ENCODE results near the gene UCHL5. TPM values are rescaled to one million over a fixed set of nuclear protein-coding genes. Genes with fewer than 3 reads are reported as not detected.

The UCHL5 gene
- total and polyA plus RNA-seq, 2 donors (not counting 3 experiments of a cell fraction or from before 2014, with no cell fraction given) = 9.8 to 45.6 TPM

DNA sequence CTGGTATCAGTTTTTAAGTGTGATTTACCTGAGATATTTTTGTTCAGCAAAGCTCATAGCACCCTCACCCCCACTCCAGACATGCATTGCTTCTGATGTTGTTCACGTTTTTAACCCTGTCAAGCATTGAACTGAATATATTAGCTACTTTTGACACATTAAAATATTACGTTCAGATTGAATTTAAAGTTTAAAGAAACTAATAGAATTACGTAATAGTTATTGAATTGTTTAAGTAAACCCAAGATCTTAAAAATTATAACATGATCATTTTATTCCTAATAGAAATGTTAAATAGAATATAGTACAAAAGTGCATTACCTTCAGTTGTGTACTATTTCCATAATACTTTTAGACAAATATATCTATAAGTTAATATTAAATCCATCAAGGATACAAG lies 27.2 kb upstream of the UCHL5 start:
- Histone ChIP-seq H3K4me3 (replicated peaks in 1 of 3; ENCODE audit: insufficient read depth in 1 of 3, low read depth in 1 of 3, low read length in 3 of 3) (no peak overlapping the region), H2AFZ (ENCODE audit: low read depth, low read length) (no peak overlapping the region), H3K27ac (ENCODE audit: insufficient read depth, low read depth, low read length) (no peak overlapping the region), H3K36me3 (ENCODE audit: control insufficient read depth in 2 of 2, extremely low read depth in 1 of 2, insufficient read depth in 2 of 2, low read length in 2 of 2) (peaks cover 9 to 10% of the 10 kb centered on the region in 2 experiments), H3K79me2 (ENCODE audit: control insufficient read depth, insufficient read depth, low read length) (no peaks in the 10 kb centered on the region), H3K27me3 (ENCODE audit: control insufficient read depth in 2 of 2, insufficient read depth in 2 of 2, low read length in 2 of 2) (no peaks in the 10 kb centered on the region), H3K4me2 (ENCODE audit: insufficient read depth, low read length) (no peak overlapping the region), H3K9ac (replicated peaks; ENCODE audit: extremely low read depth, insufficient read depth, low read length) (no peak overlapping the region), H3K4me1 (ENCODE audit: control insufficient read depth, extremely low read depth, insufficient read depth, low read length) (no peaks in the 10 kb centered on the region), H4K20me1 (replicated peaks; ENCODE audit: control insufficient read depth, extremely low read depth, insufficient read depth, low read length) (no peaks in the 10 kb centered on the region), H3K9me3 (replicated peaks; ENCODE audit: control insufficient read depth, insufficient read depth, low read length) (no peaks in the 10 kb centered on the region), H3K9me1 (replicated peaks; ENCODE audit: control insufficient read depth, extremely low read depth, insufficient read depth, low read length) (no peaks in the 10 kb centered on the region)
- dilution Hi-C loops (cut with MboI; ENCODE audit: extremely low pct_ligation_motif_present, low sequenced_read_pairs) (no loop called here), intact Hi-C loops (cut with micrococcal nuclease) (no loop called here)
- CTCF ChIA-PET = interaction anchor here (1.3 kb wide), 1 partner anchor 20 kb away, joined by 3 read pairs; no protein-coding TSS in a partner anchor
- BruUV-seq (replicated peaks) = no TSS peak
- FAIRE-seq = no peak
- no peak for DNase-seq (ENCODE audit: low read depth, low spot score)
- TF ChIP-seq MYC (IDR thresholded peaks at IDR 0.05; ENCODE audit: low read depth, low read length) (no peak), POLR2A (IDR thresholded peaks at IDR 0.05; ENCODE audit: low read depth, low read length) (no peak), EZH2 (IDR thresholded peaks at IDR 0.05; ENCODE audit: borderline replicate concordance, low read depth, low read length, severe bottlenecking) (no peak), POLR2AphosphoS5 (IDR thresholded peaks at IDR 0.05; ENCODE audit: insufficient read depth, low read depth, low read length) (no peak), GATA2 (IDR thresholded peaks at IDR 0.05; ENCODE audit: insufficient read depth, insufficient read length, low read depth, low read length) (no peak), JUN (IDR thresholded peaks at IDR 0.05; ENCODE audit: borderline replicate concordance, insufficient read depth, insufficient read length, low read depth) (no peak), CTCF (IDR thresholded peaks at IDR 0.05; ENCODE audit: extremely low read depth in 1 of 2, insufficient read depth in 1 of 2, low read depth in 1 of 2, low read length in 2 of 2) (no peak), FOS (IDR thresholded peaks at IDR 0.05; ENCODE audit: borderline replicate concordance, insufficient read depth, low read length) (no peak)
- TF ChIP-seq, protein P1, sequence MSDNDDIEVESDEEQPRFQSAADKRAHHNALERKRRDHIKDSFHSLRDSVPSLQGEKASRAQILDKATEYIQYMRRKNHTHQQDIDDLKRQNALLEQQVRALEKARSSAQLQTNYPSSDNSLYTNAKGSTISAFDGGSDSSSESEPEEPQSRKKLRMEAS (IDR thresholded peaks at IDR 0.05; ENCODE audit: insufficient read depth, insufficient read length) = no peak
- POLR2A ChIA-PET = no interaction called here

Measured in endothelial cell of umbilical vein (primary cell).